Vagina (tissue), 2 donors: Measurements from ENCODE around the gene MRI1.

ENCODE experiments used
- CTCF ChIP-seq, 3 experiments: fragments of 450-650 bp in 2 of 3; fragments of 200-600 bp in 1 of 3; sonication (generic) in 1 of 3; IDR thresholded peaks; one replicate each; pipeline ENCODE4 v1.5.1; 2017 to 2019; ENCODE audit warnings: antibody characterized with exemption in 3 of 3, mild to moderate bottlenecking in 2 of 3, moderate library complexity in 2 of 3
- POLR2AphosphoS5 ChIP-seq, 2 donors: sonication (generic); formaldehyde crosslinking; IDR thresholded peaks; one replicate each; pipeline ENCODE4 v1.9.0; 2017; ENCODE audit warnings: antibody characterized with exemption in 2 of 2, mild to moderate bottlenecking in 2 of 2, low read depth in 1 of 2; ENCODE audit not compliant: insufficient read depth in 1 of 2

GRCh38 chr19:13770013-13770635, 5.8 kb downstream of the MRI1 start:
- TF ChIP-seq CTCF (IDR thresholded peaks at IDR 0.05) (no peak), POLR2AphosphoS5 (IDR thresholded peaks at IDR 0.05; ENCODE audit: insufficient read depth in 1 of 2, low read depth in 1 of 2) (no peak)
